GM12874 (cell line): ENCODE data around the gene TLX3.

Experiments
- TF ChIP-seq, protein P1 (sequence below): IDR thresholded peaks from 2 replicates; pipeline ENCODE4 v1.5.1; 2011; ENCODE audit warnings: low read depth, mild to moderate bottlenecking, control low read depth, low read length, moderate library complexity; ENCODE audit not compliant: insufficient read depth

The TLX3 gene

GRCh38 chr5:171270136-171270535 lies 38.9 kb upstream of the TLX3 start:
- TF ChIP-seq, protein P1, sequence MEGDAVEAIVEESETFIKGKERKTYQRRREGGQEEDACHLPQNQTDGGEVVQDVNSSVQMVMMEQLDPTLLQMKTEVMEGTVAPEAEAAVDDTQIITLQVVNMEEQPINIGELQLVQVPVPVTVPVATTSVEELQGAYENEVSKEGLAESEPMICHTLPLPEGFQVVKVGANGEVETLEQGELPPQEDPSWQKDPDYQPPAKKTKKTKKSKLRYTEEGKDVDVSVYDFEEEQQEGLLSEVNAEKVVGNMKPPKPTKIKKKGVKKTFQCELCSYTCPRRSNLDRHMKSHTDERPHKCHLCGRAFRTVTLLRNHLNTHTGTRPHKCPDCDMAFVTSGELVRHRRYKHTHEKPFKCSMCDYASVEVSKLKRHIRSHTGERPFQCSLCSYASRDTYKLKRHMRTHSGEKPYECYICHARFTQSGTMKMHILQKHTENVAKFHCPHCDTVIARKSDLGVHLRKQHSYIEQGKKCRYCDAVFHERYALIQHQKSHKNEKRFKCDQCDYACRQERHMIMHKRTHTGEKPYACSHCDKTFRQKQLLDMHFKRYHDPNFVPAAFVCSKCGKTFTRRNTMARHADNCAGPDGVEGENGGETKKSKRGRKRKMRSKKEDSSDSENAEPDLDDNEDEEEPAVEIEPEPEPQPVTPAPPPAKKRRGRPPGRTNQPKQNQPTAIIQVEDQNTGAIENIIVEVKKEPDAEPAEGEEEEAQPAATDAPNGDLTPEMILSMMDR: no peak

DNA sequence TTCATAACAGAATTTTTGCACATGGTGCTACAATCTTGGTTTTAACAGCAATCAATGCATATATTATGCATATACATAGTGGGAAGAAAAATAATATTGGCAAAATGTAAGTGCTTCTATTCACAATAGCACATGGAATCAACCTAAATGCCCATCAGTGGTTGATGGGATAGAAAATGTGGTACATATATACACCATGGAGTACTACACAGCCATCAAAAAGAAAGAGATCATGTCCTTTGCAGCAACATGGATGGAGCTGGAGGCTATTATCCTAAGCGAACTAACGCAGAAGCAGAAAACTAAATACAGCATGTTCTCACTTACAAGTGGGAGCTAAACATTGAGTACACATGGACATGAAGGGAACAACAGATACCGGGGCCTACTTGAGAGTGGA lies 37.2 kb upstream of the TLX3 start:
- TF ChIP-seq, protein P1: no peak

DNA sequence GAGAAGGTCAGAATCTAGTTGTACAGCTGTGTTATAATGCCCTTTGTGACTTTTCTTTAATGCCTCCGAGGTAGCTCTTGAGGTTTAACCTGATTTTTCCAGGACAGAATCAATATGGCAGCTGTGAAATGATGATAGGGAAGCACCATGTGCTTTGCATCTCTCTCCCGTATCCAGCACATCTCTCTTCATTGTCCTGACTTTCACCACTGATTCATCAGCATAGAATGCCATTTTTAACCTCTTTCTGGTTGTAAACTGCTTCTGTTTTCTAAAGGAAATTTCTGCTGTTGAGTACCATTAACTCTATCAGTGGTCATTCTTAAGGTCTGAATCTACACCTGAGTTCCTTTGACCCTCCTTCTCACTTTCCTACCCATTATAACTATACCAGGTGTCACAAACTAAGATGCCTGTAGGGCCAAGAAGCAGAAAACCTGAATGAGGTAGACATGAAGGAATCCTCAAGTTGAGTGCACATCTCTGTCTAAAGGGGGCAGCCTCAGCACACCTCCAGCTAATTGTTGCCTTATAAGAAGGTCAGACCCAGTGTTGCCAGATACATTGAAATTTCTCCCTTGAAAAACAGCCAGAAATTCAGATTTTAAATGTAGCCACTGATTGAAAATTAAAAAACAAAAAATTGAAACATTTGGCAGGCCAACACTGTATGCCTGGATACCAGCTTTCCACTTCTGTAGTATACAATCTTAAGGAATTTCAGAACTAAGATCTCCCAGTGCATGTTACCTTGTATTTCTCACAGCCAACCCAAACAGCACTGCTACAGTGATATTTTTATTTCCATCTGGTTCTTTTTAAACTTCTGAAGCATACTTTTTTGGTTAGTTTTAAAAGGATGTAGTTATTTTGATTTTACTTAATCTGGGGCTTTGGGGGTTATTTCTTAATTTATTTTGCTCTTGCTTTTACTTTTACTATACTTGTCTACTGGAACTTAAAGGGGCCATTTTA lies 35.8 kb upstream of the TLX3 start:
- TF ChIP-seq, protein P1: peak; percentile 30; the same call in 1 of the 2 replicates

- TF ChIP-seq, protein P1: no peak
Measured at GRCh38 chr5:171275841-171276544, 33.1 kb upstream of the TLX3 start.

GRCh38 chr5:171283753-171284152 lies 25.3 kb upstream of the TLX3 start:
- TF ChIP-seq, protein P1: no peak

GRCh38 chr5:171285465-171285864 lies 23.6 kb upstream of the TLX3 start:
- TF ChIP-seq, protein P1: no peak

GRCh38 chr5:171288066-171288465 lies 21.0 kb upstream of the TLX3 start:
- TF ChIP-seq, protein P1: no peak
